A673 (cell line): Measurements from ENCODE around the gene LAD1. TPM values are rescaled to one million over a fixed set of nuclear protein-coding genes. Genes with fewer than 3 reads are reported as not detected.

Experiments used
- BruUV-seq: library from RNA; stranded (reverse); fragments of 400-500 nt; replicated peaks from 2 replicates; lab custom pipeline; 2021; lab: Mats Ljungman, UMichigan
- CTCF ChIA-PET: fragments of 300-600 bp; sonication (Branson Sonifier 250); formaldehyde crosslinking; loops from one replicate; lab custom pipeline; 2022; ENCODE audit warnings: antibody characterized with exemption; lab: Charles Lee
- POLR2A ChIA-PET: fragments of 300-600 bp; sonication (Branson Sonifier 250); formaldehyde crosslinking; loops from one replicate; lab custom pipeline; 2022; ENCODE audit warnings: antibody characterized with exemption; ENCODE audit not compliant: low non-redundant PET; lab: Charles Lee
- DNase-seq: peaks from one replicate; pipeline ENCODE4 v3.0.0-alpha.2; 2015; ENCODE audit warnings: low spot score
- H3K27ac ChIP-seq: fragments of 200-600 bp; sonication (generic); 2 replicates; pipeline ENCODE4 v1.5.1; 2016; ENCODE audit warnings: mixed run types, low read depth, mild to moderate bottlenecking, mixed read lengths, antibody characterized with exemption, low read length; ENCODE audit not compliant: poor library complexity, severe bottlenecking
- H3K27me3 ChIP-seq: fragments of 200-600 bp; sonication (generic); replicated peaks from 2 replicates; pipeline ENCODE4 v1.6.1; 2017; ENCODE audit warnings: mixed run types, low read depth, mild to moderate bottlenecking, mixed read lengths, antibody characterized with exemption, low read length; ENCODE audit not compliant: insufficient read depth, poor library complexity
- H3K36me3 ChIP-seq: fragments of 200-600 bp; sonication (generic); 2 replicates; pipeline ENCODE4 v1.6.1; 2016; ENCODE audit warnings: mixed run types, mild to moderate bottlenecking, mixed read lengths, antibody characterized with exemption, low read length; ENCODE audit not compliant: insufficient read depth, poor library complexity, severe bottlenecking
- H3K4me1 ChIP-seq: fragments of 200-600 bp; sonication (generic); 2 replicates; pipeline ENCODE4 v1.6.1; 2017; ENCODE audit warnings: mixed run types, mild to moderate bottlenecking, mixed read lengths, antibody characterized with exemption, low read length; ENCODE audit not compliant: insufficient read depth, poor library complexity, severe bottlenecking
- H3K4me3 ChIP-seq: fragments of 200-600 bp; sonication (generic); 2 replicates; pipeline ENCODE4 v1.5.1; 2016; ENCODE audit warnings: low read depth, mixed run types, mild to moderate bottlenecking, mixed read lengths, low read length; ENCODE audit not compliant: poor library complexity, severe bottlenecking
- H3K9me3 ChIP-seq: fragments of 200-600 bp; sonication (generic); 2 replicates; pipeline ENCODE4 v1.6.1; 2016; ENCODE audit warnings: mixed run types, low read depth, mild to moderate bottlenecking, mixed read lengths, antibody characterized with exemption, low read length; ENCODE audit not compliant: poor library complexity, severe bottlenecking
- EZH2 ChIP-seq: fragments of 200-600 bp; sonication (generic); IDR thresholded peaks from 2 replicates; pipeline ENCODE4 v1.6.1; 2017; ENCODE audit warnings: borderline replicate concordance, low read depth, mild to moderate bottlenecking, mixed read lengths, antibody characterized with exemption, low read length; ENCODE audit not compliant: poor library complexity, severe bottlenecking
- intact Hi-C: fragments of 100-400 bp; cut with micrococcal nuclease; formaldehyde crosslinking; loops from one replicate; pipeline ENCODE4 v1.10.0; 2022; ENCODE audit not compliant: unreplicated experiment
- total RNA-seq: library from RNA; stranded (reverse); gene quantifications from 2 replicates; pipeline ENCODE4 v1.2.3, GENCODE V29; 2021
- TF ChIP-seq, protein P1 (sequence below): fragments of 300-800, 200-600 bp; sonication (generic); conservative IDR thresholded peaks from 2 replicates; pipeline ENCODE4 v1.5.1; 2017; ENCODE audit warnings: low read depth, mild to moderate bottlenecking, antibody characterized with exemption, low read length, moderate library complexity, mixed read lengths

Gene LAD1
- total RNA-seq, 1 experiment from 2014 or later, result not detected

DNA sequence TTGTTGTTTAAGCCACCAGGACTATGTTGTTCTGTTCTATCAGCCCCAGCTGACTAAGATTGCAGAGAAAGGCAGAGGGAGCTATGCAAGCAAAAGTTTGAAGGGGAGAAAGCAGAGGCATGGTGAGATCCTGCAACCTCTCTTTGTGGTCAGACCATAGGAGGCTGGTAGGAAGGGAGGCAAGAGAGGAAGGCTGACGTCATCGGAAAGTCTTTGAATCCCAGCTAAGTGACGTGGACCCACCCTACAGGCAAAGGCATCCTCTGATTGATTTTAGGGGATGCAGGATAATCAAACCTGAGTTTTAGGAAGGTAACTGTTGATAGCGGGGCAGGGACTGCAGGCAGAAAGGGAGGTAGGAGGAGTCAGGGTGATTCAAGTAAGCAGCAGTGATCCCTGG, 45.7 kb upstream of the LAD1 start:
- no TSS peak for BruUV-seq
- Histone ChIP-seq H3K36me3 (no peaks in the 10 kb centered on the region), H3K4me1 (peaks cover 7% of the 10 kb centered on the region), H3K27me3 (no peaks in the 10 kb centered on the region), H3K27ac (no peak overlapping the region), H3K4me3 (no peak overlapping the region), H3K9me3 (no peaks in the 10 kb centered on the region)
- no peak for DNase-seq
- POLR2A ChIA-PET, result no interaction called here
- CTCF ChIA-PET, result no interaction called here
- no peak for TF ChIP-seq EZH2
- TF ChIP-seq, protein P1, sequence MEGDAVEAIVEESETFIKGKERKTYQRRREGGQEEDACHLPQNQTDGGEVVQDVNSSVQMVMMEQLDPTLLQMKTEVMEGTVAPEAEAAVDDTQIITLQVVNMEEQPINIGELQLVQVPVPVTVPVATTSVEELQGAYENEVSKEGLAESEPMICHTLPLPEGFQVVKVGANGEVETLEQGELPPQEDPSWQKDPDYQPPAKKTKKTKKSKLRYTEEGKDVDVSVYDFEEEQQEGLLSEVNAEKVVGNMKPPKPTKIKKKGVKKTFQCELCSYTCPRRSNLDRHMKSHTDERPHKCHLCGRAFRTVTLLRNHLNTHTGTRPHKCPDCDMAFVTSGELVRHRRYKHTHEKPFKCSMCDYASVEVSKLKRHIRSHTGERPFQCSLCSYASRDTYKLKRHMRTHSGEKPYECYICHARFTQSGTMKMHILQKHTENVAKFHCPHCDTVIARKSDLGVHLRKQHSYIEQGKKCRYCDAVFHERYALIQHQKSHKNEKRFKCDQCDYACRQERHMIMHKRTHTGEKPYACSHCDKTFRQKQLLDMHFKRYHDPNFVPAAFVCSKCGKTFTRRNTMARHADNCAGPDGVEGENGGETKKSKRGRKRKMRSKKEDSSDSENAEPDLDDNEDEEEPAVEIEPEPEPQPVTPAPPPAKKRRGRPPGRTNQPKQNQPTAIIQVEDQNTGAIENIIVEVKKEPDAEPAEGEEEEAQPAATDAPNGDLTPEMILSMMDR, result no peak
- intact Hi-C loops, result no loop called here

DNA sequence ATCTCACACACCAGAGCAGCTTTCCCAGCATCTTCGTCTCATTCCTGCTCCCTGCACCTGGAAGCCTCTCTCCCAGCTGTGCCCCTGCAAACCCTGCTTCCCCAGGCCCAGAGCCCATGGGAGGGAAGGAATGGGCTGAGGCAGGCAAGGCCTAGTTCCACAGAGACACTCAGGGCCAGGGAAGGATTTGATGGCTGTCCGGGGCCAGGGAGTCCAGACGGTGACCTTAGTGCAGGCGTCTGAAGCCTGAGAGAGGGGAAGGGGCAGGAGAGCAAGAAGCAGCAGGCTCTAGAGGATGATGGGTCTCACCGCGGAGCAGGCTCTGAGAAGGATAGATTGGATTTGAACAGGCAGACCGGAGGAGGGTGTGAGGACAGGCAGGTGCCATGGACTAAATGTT, 44.6 kb upstream of the LAD1 start:
- TF ChIP-seq EZH2, result no peak
- TF ChIP-seq, protein P1, result no peak
- Histone ChIP-seq H3K27me3 (no peaks in the 10 kb centered on the region), H3K9me3 (no peaks in the 10 kb centered on the region), H3K27ac (no peak overlapping the region), H3K4me1 (peaks cover 5% of the 10 kb centered on the region), H3K4me3 (no peak overlapping the region), H3K36me3 (no peaks in the 10 kb centered on the region)
- no TSS peak for BruUV-seq
- ChIA-PET CTCF (no interaction called here), POLR2A (no interaction called here)
- DNase-seq, result no peak
- intact Hi-C loops, result no loop called here

DNA sequence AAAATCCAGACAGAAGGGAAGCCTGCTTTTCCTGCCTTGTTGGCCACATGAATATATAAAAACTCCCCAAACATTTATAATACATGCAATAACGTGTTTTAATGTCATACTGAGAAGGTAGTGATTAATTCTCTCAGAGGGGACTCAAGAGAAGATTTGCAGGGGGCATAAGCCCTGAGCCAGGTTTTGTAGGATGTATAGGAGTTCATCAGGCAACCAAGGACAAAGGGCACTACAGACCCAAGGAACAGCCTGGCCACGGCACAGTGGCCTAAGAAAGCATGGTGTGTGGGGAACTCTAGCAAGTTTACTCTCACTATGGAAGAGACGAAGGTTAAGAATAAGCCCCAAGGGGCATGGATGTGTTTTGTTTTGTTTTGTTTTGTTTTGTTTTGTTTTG, 37.8 kb upstream of the LAD1 start:
- Histone ChIP-seq H3K36me3 (no peaks in the 10 kb centered on the region), H3K4me3 (no peak overlapping the region), H3K27ac (no peak overlapping the region), H3K4me1 (peaks cover 10% of the 10 kb centered on the region), H3K9me3 (no peaks in the 10 kb centered on the region), H3K27me3 (no peaks in the 10 kb centered on the region)
- POLR2A ChIA-PET, result no interaction called here
- CTCF ChIA-PET, result interaction anchor here (0.6 to 2.0 kb wide), 5 partner anchors 11 to 355 kb away, joined by 5 to 31 read pairs (median 18); no protein-coding TSS in a partner anchor
- TF ChIP-seq EZH2, result no peak
- TF ChIP-seq, protein P1, result no peak
- intact Hi-C loops, result loop anchor here (1.0 to 2.0 kb wide), 2 partner anchors 43 to 76 kb away; no protein-coding TSS in a partner anchor
- no TSS peak for BruUV-seq
- DNase-seq, result no peak
